ENCODE results near the gene PIGV. TPM values are rescaled to one million over a fixed set of nuclear protein-coding genes. Genes with fewer than 3 reads are reported as not detected.

PIGV gene
- total and polyA plus RNA-seq, 2 experiments from 2014 or later = 12.4 to 13.7 TPM

GRCh38 chr1:26824731-26825130 is 37.0 kb downstream of the PIGV start:
- H3K27me3 ChIP-seq = no peaks in the 10 kb centered on the region
- H3K36me3 ChIP-seq = no peaks in the 10 kb centered on the region
- peaks cover 22% of the 10 kb centered on the region for H3K4me1 ChIP-seq (ENCODE audit: low read depth)
- H3K27ac ChIP-seq = no peak overlapping the region
- no peak for TF ChIP-seq CTCF (IDR thresholded peaks at IDR 0.05; ENCODE audit: low read depth, low read length)
- DNase-seq (ENCODE audit: low read depth in 1 of 2, low spot score in 1 of 2) = no peak
- no peaks in the 10 kb centered on the region for H3K9me3 ChIP-seq (ENCODE audit: low read depth)
- no peak overlapping the region for H3K4me3 ChIP-seq

GRCh38 chr1:26826261-26827105 is 38.7 kb downstream of the PIGV start, which contains the start of gene ZDHHC18:
Gene ZDHHC18, plus strand, starts transcription at chr1:26826688. Its CDS starts 117 bp downstream, at chr1:26826805.
- Histone ChIP-seq H3K4me3 (peak within 1 kb of the TSS; percentile 95), H3K27me3 (no peaks in the 10 kb centered on the region), H3K36me3 (no peaks in the 10 kb centered on the region), H3K9me3 (ENCODE audit: low read depth) (no peaks in the 10 kb centered on the region), H3K27ac (peak within 1 kb of the TSS; percentile 55), H3K4me1 (ENCODE audit: low read depth) (peaks cover 22% of the 10 kb centered on the region)
- DNase-seq (ENCODE audit: low read depth in 1 of 2, low spot score in 1 of 2) = peak; percentile 62 to 85
- peak; percentile 38 for TF ChIP-seq CTCF (IDR thresholded peaks at IDR 0.05; ENCODE audit: low read depth, low read length)

GRCh38 chr1:26827106-26827604 is 39.4 kb downstream of the PIGV start:
- Histone ChIP-seq H3K9me3 (ENCODE audit: low read depth) (no peaks in the 10 kb centered on the region), H3K36me3 (no peaks in the 10 kb centered on the region), H3K27me3 (no peaks in the 10 kb centered on the region), H3K27ac (no peak overlapping the region), H3K4me3 (peak overlapping the region; percentile 95), H3K4me1 (ENCODE audit: low read depth) (peaks cover 22% of the 10 kb centered on the region)
- DNase-seq (ENCODE audit: low read depth in 1 of 2, low spot score in 1 of 2) = no peak
- no peak for TF ChIP-seq CTCF (IDR thresholded peaks at IDR 0.05; ENCODE audit: low read depth, low read length)

GRCh38 chr1:26827663-26828062 is 39.9 kb downstream of the PIGV start:
- no peak for TF ChIP-seq CTCF (IDR thresholded peaks at IDR 0.05; ENCODE audit: low read depth, low read length)
- no peak for DNase-seq (ENCODE audit: low read depth in 1 of 2, low spot score in 1 of 2)
- H3K27ac ChIP-seq = no peak overlapping the region
- H3K36me3 ChIP-seq = peaks cover 3% of the 10 kb centered on the region
- peak overlapping the region; percentile 95 for H3K4me3 ChIP-seq
- H3K4me1 ChIP-seq (ENCODE audit: low read depth) = peaks cover 22% of the 10 kb centered on the region
- no peaks in the 10 kb centered on the region for H3K9me3 ChIP-seq (ENCODE audit: low read depth)
- H3K27me3 ChIP-seq = no peaks in the 10 kb centered on the region

- H3K27ac ChIP-seq = peak overlapping the region; percentile 2
- TF ChIP-seq CTCF (IDR thresholded peaks at IDR 0.05; ENCODE audit: low read depth, low read length) = no peak
- H3K4me1 ChIP-seq (ENCODE audit: low read depth) = peaks cover 22% of the 10 kb centered on the region
- no peak for DNase-seq (ENCODE audit: low read depth in 1 of 2, low spot score in 1 of 2)
- H3K27me3 ChIP-seq = no peaks in the 10 kb centered on the region
- H3K36me3 ChIP-seq = peaks cover 9% of the 10 kb centered on the region
- no peaks in the 10 kb centered on the region for H3K9me3 ChIP-seq (ENCODE audit: low read depth)
- H3K4me3 ChIP-seq = no peak overlapping the region
Measured at GRCh38 chr1:26828411-26828991, 40.8 kb downstream of the PIGV start.

Measured in cardiac muscle cell (in vitro differentiated cells and primary cell).